Measurements from ENCODE around the gene GPR143.

DNA sequence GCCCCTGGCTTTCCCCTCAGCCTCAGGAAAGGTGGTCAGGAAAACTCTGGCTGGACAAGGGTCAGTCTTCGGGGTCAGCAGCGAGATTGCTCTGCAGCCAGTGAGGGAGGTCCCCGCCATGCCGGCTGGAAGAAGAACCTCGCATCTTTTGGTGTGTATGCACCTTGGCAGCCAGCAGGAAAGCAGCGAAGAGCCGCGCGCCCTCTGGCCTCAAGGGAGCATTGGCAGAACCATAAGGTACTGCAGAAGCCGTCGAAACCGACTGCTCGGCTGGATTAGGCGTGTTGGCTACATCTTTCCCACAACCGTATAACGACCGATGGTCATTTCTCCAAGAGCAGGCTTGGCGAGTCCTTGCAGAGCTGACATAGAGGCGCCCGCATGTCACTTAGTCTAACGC is 48.3 kb downstream of the GPR143 start:
- no peak for TF ChIP-seq ZSCAN23 (tag by site-specific recombination; IDR thresholded peaks at IDR 0.05)
- TF ChIP-seq MEIS1 (CRISPR knock-in tag; IDR thresholded peaks at IDR 0.05; ENCODE audit: borderline replicate concordance), result no peak
- TF ChIP-seq, protein P1, sequence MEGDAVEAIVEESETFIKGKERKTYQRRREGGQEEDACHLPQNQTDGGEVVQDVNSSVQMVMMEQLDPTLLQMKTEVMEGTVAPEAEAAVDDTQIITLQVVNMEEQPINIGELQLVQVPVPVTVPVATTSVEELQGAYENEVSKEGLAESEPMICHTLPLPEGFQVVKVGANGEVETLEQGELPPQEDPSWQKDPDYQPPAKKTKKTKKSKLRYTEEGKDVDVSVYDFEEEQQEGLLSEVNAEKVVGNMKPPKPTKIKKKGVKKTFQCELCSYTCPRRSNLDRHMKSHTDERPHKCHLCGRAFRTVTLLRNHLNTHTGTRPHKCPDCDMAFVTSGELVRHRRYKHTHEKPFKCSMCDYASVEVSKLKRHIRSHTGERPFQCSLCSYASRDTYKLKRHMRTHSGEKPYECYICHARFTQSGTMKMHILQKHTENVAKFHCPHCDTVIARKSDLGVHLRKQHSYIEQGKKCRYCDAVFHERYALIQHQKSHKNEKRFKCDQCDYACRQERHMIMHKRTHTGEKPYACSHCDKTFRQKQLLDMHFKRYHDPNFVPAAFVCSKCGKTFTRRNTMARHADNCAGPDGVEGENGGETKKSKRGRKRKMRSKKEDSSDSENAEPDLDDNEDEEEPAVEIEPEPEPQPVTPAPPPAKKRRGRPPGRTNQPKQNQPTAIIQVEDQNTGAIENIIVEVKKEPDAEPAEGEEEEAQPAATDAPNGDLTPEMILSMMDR (tag by site-specific recombination; IDR thresholded peaks at IDR 0.05), result no peak
- TF ChIP-seq, protein P2, sequence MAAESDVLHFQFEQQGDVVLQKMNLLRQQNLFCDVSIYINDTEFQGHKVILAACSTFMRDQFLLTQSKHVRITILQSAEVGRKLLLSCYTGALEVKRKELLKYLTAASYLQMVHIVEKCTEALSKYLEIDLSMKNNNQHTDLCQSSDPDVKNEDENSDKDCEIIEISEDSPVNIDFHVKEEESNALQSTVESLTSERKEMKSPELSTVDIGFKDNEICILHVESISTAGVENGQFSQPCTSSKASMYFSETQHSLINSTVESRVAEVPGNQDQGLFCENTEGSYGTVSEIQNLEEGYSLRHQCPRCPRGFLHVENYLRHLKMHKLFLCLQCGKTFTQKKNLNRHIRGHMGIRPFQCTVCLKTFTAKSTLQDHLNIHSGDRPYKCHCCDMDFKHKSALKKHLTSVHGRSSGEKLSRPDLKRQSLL (tag by site-specific recombination; IDR thresholded peaks at IDR 0.05), result no peak
- TF ChIP-seq ZNF76 (tag by site-specific recombination; IDR thresholded peaks at IDR 0.05; ENCODE audit: borderline replicate concordance, low read depth), result no peak
- no peak for TF ChIP-seq ZNF121 (tag by site-specific recombination; IDR thresholded peaks at IDR 0.05)
- TF ChIP-seq ZNF561 (tag by site-specific recombination; IDR thresholded peaks at IDR 0.05; ENCODE audit: borderline replicate concordance), result no peak
- no peak for TF ChIP-seq ZBTB17 (tag by site-specific recombination; IDR thresholded peaks at IDR 0.05)

Measured in HEK293 (cell line).